ENCODE data around the gene PGS1. TPM values are rescaled to one million over a fixed set of nuclear protein-coding genes. Genes with fewer than 3 reads are reported as not detected.
A peak's percentile ranks its signal among the peaks of the same experiment; 100 is the strongest.

Gene PGS1
- total RNA-seq, 4 donors from 2014 or later = 12.9 to 75.4 (median 63.1) TPM

DNA sequence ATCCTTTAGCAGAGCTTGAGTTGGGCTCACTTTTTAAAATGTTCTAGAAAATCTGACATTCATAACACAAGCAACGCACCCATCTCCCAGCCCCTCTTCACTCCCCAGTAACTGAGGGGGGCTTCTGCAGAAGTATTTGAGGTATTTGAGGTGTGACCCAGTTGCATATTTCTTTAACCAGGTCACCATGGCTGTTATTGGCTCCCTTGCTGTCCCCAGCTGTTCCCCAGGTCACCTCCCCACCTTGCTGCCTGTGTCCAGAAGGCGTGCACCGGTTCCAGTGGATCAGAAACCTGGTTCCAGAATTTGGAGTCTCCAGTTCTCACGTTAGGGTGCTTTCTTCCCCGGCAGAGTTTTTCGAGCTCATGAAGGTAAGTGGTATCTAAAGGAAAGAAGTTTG, 13.8 kb downstream of the PGS1 start:
- Histone ChIP-seq H3K9me3 (no peaks in the 10 kb centered on the region), H3K27me3 (no peaks in the 10 kb centered on the region), H3K4me3 (no peak overlapping the region), H3K36me3 (no peaks in the 10 kb centered on the region), H3K4me1 (peaks cover 0 to 15% of the 10 kb centered on the region in 2 donors), H3K27ac (peak overlapping the region in 1 of 2 donors; percentile 43)
- intact Hi-C loops (cut with DNase I; ENCODE audit: low total_unique reads) = no loop called here
- TF ChIP-seq, protein P1, sequence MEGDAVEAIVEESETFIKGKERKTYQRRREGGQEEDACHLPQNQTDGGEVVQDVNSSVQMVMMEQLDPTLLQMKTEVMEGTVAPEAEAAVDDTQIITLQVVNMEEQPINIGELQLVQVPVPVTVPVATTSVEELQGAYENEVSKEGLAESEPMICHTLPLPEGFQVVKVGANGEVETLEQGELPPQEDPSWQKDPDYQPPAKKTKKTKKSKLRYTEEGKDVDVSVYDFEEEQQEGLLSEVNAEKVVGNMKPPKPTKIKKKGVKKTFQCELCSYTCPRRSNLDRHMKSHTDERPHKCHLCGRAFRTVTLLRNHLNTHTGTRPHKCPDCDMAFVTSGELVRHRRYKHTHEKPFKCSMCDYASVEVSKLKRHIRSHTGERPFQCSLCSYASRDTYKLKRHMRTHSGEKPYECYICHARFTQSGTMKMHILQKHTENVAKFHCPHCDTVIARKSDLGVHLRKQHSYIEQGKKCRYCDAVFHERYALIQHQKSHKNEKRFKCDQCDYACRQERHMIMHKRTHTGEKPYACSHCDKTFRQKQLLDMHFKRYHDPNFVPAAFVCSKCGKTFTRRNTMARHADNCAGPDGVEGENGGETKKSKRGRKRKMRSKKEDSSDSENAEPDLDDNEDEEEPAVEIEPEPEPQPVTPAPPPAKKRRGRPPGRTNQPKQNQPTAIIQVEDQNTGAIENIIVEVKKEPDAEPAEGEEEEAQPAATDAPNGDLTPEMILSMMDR (IDR thresholded peaks at IDR 0.05) = no peak
- TF ChIP-seq POLR2A (IDR thresholded peaks at IDR 0.05) = no peak
- DNase-seq = no peak

DNA sequence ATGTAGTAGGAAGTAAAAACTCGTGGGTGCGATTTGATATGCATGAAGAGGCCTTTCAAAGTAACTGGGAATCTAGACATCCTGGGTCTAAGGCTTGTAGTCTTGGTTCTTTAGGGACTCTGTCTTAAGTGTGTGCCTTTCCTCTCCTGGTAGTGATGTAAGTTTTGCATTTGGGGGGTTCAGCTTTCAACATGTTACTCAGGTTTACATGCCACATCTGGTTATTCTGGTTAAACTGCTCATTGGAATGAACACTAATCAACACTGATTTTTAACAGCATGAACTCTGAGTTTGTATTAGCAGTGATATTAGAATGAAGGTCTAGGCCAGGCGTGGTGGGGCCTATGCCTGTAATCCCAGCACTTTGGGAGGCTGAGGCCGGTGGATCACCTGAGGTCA, 15.1 kb downstream of the PGS1 start:
- Histone ChIP-seq H3K4me3 (no peak overlapping the region), H3K36me3 (no peaks in the 10 kb centered on the region), H3K4me1 (peaks cover 0 to 8% of the 10 kb centered on the region in 2 donors), H3K27ac (no peak overlapping the region), H3K9me3 (no peaks in the 10 kb centered on the region), H3K27me3 (no peaks in the 10 kb centered on the region)
- intact Hi-C loops (cut with DNase I; ENCODE audit: low total_unique reads) = no loop called here
- no peak for DNase-seq
- TF ChIP-seq, protein P1 (IDR thresholded peaks at IDR 0.05) = no peak
- no peak for TF ChIP-seq POLR2A (IDR thresholded peaks at IDR 0.05)

DNA sequence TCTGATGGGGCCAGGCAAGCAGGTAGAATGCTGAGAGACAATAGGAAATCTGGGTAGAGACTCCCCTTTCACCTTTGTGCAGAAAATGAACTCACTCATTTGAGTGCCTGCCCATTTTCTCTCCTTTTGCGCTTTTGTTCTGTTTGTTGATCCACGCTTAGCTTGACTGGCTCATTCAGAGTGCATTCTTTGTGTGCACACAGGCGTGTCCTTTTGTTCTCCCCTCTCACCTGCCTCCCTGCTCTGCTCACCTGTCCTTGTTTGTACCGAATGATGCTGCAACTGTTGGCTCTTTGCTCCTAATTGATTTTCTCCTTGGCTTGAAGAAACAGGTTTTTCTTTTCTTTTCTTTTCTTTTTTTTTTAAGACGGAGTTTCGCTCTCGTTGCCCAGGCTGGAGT, 15.8 kb downstream of the PGS1 start:
- H3K9me3 ChIP-seq = no peaks in the 10 kb centered on the region
- no peaks in the 10 kb centered on the region for H3K27me3 ChIP-seq
- TF ChIP-seq, protein P1 (IDR thresholded peaks at IDR 0.05) = no peak
- no peak for TF ChIP-seq POLR2A (IDR thresholded peaks at IDR 0.05)
- H3K27ac ChIP-seq = no peak overlapping the region
- H3K4me1 ChIP-seq = peaks cover 0 to 8% of the 10 kb centered on the region in 2 donors
- no peak overlapping the region for H3K4me3 ChIP-seq
- H3K36me3 ChIP-seq = no peaks in the 10 kb centered on the region
- DNase-seq = no peak
- intact Hi-C loops (cut with DNase I; ENCODE audit: low total_unique reads) = no loop called here

DNA sequence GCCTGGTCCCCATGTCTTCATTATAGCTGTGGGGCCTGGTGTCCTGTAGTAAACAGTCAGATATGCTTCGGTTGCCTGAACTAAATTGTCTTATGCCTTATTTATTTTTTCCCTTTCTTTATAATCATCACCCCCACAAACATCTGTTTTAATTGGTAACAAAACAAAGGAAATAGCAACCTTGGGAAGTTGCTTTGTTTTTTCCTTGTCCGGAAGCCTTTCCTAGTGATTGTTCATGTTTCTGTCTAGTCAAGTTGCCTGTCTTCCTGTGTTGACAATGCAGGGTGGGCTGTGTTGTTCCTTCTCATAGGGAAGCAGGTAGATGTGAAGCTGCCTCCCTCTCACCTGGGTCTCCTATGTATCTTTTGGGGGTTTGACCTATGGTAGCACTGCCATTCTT, 16.7 kb downstream of the PGS1 start:
- Histone ChIP-seq H3K27ac (no peak overlapping the region), H3K4me3 (no peak overlapping the region), H3K4me1 (peaks cover 0 to 8% of the 10 kb centered on the region in 2 donors), H3K27me3 (no peaks in the 10 kb centered on the region), H3K36me3 (no peaks in the 10 kb centered on the region), H3K9me3 (no peaks in the 10 kb centered on the region)
- TF ChIP-seq, protein P1 (IDR thresholded peaks at IDR 0.05) = no peak
- TF ChIP-seq POLR2A (IDR thresholded peaks at IDR 0.05) = no peak
- intact Hi-C loops (cut with DNase I; ENCODE audit: low total_unique reads) = no loop called here
- no peak for DNase-seq

DNA sequence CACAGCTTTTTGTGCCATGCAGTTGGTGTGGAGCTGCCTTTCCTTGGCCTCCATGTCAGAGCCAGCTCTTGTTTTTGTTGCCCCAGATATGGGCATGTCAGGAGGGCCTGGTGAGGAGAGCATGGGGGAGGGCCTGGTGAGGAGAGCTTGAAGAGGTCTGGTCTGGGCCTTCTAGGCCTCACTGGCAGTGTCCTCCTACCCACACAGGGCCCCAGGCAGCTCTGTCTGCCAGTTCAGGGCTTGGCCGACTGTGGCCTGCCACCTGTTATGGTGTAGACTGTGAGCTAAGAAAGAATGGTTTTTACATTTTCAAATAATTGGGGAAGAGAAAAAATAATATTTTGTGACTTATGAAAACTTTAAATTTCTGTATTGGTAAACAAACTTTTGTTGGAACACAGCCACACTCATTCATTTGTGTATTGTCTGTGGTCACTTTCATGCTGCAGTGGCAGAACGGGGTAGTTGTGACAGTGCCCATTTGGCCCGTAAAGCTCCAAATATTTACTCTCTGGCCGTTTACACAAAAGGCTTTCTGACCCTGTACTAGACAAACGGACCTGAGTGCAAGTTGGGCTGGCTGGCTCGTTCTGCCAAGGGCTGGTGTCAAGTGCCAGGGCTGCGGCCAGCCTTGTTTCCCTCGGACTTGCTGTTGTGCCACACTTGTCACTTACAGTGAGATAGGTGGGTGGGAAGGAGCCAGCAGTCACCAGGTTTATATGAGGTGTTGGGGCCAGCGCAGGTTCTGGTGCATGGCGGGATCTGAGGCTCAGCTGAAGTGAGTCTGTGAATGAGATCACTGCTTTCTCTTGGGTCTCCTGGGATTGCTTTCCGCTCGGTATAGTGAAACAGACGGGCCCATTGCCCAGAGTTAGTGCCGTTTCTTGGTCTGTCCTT, 18.2 kb downstream of the PGS1 start:
- H3K9me3 ChIP-seq = no peaks in the 10 kb centered on the region
- peaks cover 0 to 4% of the 10 kb centered on the region in 2 donors for H3K4me1 ChIP-seq
- TF ChIP-seq, protein P1 (IDR thresholded peaks at IDR 0.05) = no peak
- TF ChIP-seq POLR2A (IDR thresholded peaks at IDR 0.05) = no peak
- peak overlapping the region in 1 of 2 donors; percentile 59 for H3K27ac ChIP-seq
- H3K27me3 ChIP-seq = no peaks in the 10 kb centered on the region
- intact Hi-C loops (cut with DNase I; ENCODE audit: low total_unique reads) = no loop called here
- H3K36me3 ChIP-seq = no peaks in the 10 kb centered on the region
- no peak for DNase-seq
- H3K4me3 ChIP-seq = no peak overlapping the region

Measured in uterus (tissue), 4 donors.